Measurements from ENCODE around the gene UROC1. TPM values are rescaled to one million over a fixed set of nuclear protein-coding genes. Genes with fewer than 3 reads are reported as not detected.

UROC1 gene
- total and polyA plus RNA-seq, 9 of the 15 experiments (the other 6 are each of a cell fraction or from before 2014, with no cell fraction given) = not detected

DNA sequence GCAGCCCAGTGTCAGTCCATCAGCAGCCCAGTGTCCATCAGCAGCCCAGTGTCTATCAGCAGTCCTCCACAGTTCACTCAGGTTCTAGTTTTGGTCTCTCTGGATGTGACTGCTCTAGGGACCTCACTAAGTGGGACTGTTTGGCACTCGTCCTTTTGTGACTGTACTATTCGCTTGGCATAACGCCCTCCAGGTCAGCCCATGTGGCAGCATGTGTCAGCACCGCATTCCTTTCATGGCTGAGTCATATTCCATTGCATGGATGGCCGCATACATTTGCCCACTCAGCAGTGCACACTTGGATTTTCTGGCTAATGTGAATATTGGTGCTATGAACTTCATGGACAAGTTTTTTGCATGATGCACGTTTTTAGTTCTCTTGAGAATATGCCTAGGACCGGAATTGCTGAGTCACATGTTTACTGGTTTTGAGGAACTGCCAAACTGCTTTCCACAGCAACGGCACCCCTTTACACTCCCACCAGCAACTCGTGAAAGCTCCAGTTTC lies 22.8 kb upstream of the UROC1 start (continued):
- TF ChIP-seq EP300 (IDR thresholded peaks at IDR 0.05; ENCODE audit: low read length) (peak; percentile 75), NFATC3 (IDR thresholded peaks at IDR 0.05) (no peak), NFE2L1 (tag; IDR thresholded peaks at IDR 0.05; ENCODE audit: borderline replicate concordance, low read depth) (peak; percentile 82), RUNX1 (IDR thresholded peaks at IDR 0.05; ENCODE audit: low read depth) (no peak), MAFF (IDR thresholded peaks at IDR 0.05; ENCODE audit: low read length) (peak; percentile 96), ZBTB7A (IDR thresholded peaks at IDR 0.05; ENCODE audit: borderline replicate concordance, control insufficient read depth, low read depth, low read length) (no peak), KLF1 (tag; IDR thresholded peaks at IDR 0.05) (no peak), BACH1 (tag; IDR thresholded peaks at IDR 0.05) (peak; percentile 95), DPF2 (IDR thresholded peaks at IDR 0.05) (peak; percentile 59; the same call in 1 of the 2 replicates), PHB (CRISPR knock-in tag; IDR thresholded peaks at IDR 0.05) (no peak), RBM22 (IDR thresholded peaks at IDR 0.05; ENCODE audit: low read depth, low read length, poor library complexity, severe bottlenecking) (no peak), FOSL1 (tag; conservative IDR thresholded peaks at IDR 0.05) (peak; percentile 62), ZNF324 (CRISPR knock-in tag; IDR thresholded peaks at IDR 0.05) (no peak), ZNF232 (CRISPR knock-in tag; IDR thresholded peaks at IDR 0.05) (0 out of 2 replicates have a peak, but pooled peaks have one; percentile 46), ZNF121 (CRISPR knock-in tag; conservative IDR thresholded peaks at IDR 0.05) (peak; percentile 19; the same call in 1 of the 2 replicates)
- TF ChIP-seq, protein P1, sequence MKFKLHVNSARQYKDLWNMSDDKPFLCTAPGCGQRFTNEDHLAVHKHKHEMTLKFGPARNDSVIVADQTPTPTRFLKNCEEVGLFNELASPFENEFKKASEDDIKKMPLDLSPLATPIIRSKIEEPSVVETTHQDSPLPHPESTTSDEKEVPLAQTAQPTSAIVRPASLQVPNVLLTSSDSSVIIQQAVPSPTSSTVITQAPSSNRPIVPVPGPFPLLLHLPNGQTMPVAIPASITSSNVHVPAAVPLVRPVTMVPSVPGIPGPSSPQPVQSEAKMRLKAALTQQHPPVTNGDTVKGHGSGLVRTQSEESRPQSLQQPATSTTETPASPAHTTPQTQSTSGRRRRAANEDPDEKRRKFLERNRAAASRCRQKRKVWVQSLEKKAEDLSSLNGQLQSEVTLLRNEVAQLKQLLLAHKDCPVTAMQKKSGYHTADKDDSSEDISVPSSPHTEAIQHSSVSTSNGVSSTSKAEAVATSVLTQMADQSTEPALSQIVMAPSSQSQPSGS (CRISPR knock-in tag; IDR thresholded peaks at IDR 0.05) = no peak
- TF ChIP-seq, protein P2, sequence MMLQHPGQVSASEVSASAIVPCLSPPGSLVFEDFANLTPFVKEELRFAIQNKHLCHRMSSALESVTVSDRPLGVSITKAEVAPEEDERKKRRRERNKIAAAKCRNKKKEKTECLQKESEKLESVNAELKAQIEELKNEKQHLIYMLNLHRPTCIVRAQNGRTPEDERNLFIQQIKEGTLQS (IDR thresholded peaks at IDR 0.05) = peak; percentile 44
- TF ChIP-seq, protein P2 (CRISPR knock-in tag; conservative IDR thresholded peaks at IDR 0.05) = no peak
